NCI-H2107 (cell line): ENCODE results near the gene TLE6.
"Not testable (repeated sequence)": the region's sequence is repeated elsewhere in the genome, so short reads cannot be mapped to it uniquely, and the experiment has no call there.

ENCODE experiments used
- DNase-seq: peaks from one replicate; lab custom pipeline; 2025; lab: John Stamatoyannopoulos, UW

The TLE6 gene

DNA sequence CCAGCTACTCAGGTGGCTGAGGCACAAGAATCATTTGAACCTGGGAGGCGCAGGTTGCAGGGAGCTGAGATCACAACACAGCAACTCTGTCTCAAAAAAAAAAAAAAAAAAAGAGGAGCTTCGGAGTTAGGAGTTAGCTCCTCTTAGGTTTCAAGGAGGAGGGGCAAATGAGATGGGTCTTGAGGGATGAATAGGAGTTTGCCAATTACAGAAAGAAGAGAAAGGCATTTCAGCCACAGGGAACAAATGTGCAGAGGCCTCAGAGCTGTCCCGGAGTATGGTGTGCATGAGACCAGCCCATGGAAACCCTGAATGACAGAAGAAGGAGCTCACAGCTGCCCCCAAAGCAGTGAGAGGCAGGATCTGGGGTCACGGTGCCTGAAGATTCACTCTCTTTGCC, 27.2 kb downstream of the TLE6 start:
- DNase-seq: no peak

DNA sequence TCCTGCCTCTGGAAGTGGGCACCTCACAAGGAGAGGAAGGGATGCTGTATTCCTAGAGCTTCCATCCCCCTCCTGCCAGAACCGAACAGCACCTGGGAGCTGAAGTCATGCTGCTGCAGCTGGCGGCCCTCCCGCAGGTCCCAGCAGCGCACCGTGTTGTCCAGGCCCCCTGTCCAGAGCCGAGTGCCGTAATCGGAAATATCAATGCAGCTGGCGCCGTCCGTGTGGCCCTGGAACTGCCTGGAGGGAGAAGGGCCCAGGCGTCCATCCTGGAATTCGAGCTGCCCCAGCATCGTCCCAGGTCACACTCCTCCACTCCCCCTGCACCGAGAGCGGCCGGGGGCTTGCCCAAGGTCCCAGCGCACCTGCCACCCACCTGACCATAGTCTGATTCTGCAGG, 28.0 kb downstream of the TLE6 start:
- no peak for DNase-seq

DNA sequence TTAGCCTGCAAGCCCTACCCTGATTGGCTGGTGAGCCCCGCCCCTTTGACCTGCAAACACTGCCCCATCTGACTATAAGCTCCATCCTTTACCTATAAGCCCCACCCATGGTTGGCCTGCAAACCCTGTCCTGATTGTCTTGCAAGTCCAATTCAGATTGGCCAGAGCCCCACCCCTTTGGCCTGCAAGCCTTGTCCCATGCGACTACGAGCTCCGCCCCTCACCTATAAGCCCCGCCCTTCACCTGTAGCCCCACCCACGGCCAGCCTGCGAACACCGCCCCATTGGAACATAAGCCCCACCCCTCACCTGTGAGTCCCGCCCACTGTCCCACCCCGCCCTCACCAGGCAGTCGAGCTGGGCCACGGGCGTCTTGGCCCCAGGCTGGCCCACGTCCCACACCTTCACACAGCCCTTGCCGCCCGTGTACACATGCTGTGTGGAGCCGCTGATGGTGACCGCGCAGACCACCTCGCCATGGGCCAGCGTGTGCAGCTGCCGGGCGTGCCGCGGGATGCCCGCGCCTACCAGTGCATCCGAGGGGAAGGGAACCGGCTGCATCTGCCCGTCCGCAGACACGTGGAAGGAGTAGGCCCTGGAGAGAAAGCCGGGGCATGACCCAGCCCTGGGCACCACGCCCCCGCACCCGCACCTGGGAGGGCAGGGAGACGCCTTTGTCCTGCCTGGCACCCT, 28.9 kb downstream of the TLE6 start:
- DNase-seq: no peak

DNA sequence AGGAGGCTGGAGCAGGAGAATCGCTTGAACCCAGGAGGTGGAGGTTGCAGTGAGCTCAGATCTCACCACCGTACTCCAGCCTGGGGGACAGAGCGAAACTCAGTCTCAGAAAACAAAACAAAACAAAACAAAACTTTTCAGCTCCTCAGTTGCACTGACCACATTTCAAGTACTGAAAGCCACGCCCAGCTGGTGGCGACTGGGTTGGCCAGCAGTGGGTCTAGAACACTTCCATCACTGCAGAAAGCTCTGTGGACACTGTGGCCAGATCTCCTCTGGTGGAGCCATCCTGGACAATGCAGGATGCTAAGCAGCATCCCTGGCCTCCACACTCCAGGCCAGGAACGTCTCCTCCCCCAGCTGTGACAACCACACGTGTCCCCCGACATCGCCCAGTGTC, 30.6 kb downstream of the TLE6 start:
- DNase-seq: no peak

DNA sequence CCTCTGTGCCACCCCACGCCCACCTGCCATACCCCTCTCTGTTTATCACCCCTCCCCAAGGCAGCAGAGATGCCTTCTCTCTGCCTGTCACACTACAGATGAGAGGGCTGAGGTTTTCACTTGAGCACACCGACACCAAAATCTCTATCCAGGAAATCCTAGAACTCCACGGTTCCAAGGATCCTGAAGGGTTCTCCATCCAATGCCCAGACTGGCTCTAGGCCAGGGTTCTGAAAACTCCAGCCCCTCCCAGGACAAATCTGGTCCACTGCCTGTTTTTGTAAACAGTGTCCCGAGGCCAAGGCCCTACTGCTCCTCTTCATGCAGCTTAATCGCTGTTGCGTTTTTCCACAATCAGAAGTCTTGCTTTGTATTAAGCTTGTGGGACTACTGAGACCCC, 31.6 kb downstream of the TLE6 start:
- no peak for DNase-seq

DNA sequence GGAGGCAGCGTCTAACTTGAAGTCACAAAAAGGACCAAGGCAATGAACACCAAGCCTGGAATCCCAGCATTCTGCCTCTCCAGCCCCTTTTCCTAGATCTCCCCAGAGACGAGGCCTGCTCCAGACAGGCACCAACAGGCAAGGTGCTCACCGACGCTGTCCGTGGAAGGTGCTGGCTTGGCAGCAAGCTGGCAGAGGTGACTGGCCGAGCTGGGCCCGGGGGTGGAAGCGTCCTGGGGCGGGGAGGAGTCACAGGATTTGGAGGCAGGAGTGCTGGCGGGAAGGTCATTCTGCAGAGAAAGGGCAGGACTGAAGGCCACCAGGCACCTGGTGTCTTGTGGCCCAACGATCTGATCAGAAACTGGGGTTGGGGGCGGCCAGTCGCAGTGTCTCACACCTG, 33.5 kb downstream of the TLE6 start:
- DNase-seq: no peak

DNA sequence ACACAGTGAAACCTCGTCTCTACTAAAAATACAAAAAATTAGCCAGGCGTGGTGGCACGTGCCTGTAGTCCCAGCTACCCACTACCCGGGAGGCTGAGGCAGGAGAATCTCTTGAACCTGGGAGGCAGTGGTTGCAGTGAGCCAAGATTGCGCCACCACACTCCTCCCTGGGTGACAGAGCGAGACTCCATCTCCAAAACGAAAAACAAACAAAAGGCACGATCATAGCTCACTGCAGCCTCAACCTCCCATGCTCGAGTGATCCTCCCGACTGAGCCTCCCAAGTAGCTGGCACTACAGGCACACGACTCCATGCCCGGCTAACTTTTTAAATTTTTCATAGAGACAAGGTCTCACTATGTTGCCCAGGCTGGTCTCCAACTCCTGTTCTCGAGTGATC, 34.7 kb downstream of the TLE6 start:
- DNase-seq: not testable (repeated sequence)

DNA sequence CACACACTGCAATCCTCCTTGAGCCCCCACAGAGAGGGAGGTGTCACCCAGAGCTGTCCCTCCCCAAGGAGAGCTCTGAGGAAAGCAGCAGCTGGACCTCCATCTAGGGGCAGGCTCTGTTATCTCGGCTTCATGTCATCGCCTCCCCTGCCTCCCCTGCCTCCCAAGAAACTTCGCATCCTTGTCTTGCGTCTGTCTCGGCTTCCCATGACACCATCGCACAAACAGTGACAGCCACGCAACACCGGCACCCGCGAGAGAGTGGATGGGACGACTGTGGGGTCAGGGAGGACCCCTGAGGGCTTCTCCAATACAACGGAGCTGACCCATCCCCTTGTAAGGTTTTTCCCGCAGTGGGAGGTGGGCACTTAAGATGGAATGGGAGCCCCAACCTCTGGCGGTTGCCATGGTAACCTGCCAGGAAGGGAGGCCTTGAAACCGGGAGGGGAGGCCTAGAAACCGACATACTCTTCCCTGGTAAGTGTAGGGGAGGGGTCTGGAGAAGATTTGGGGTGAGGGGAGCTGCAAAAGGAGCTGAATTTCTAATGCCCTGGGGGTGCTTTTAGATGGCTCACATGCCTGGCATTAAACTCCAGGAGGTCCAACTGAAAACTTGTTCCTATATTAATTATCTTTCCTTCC, 35.4 kb downstream of the TLE6 start:
- no peak for DNase-seq

DNA sequence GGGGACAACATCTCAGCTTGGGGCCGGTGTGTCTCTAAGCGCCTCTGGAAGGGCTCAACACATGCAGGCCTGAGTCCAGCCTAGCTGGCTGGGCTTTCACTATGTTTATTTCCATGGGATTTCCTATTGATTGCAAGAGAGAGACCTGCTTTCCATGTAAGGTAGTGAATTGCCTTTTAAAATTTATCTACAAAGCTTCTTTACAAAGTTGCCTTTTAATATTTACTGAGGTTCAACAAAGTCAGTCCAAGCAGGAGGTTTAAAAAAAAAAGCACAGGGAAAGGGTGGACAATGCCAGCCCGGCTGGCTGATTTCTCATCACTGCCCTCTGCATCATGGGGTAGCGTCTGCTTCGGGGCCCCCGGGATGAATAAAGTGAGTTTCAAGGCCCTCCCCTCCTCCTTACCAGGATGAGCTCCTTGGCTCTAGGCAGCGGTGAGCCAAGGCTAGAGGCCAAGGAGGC, 35.9 kb downstream of the TLE6 start:
- no peak for DNase-seq

DNA sequence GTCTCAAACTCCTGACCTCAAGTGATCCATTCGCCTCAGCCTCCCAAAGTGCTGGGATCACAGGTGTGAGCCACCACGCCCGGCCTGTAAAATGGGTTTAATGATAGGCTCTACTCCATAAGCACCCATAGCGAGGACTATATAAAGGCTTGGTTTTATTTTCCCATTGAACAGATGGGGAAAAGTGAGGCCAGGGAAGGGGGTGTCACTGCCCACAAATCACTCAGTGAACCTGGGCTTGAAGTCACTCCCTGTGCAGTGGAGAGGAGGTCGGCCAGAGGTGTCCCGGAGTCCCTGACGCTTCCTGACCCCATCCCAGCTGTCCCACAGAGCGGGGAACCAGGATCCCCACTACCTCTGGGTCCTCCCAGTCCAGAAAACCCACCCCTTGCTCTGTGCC, 36.8 kb downstream of the TLE6 start:
- no peak for DNase-seq

DNA sequence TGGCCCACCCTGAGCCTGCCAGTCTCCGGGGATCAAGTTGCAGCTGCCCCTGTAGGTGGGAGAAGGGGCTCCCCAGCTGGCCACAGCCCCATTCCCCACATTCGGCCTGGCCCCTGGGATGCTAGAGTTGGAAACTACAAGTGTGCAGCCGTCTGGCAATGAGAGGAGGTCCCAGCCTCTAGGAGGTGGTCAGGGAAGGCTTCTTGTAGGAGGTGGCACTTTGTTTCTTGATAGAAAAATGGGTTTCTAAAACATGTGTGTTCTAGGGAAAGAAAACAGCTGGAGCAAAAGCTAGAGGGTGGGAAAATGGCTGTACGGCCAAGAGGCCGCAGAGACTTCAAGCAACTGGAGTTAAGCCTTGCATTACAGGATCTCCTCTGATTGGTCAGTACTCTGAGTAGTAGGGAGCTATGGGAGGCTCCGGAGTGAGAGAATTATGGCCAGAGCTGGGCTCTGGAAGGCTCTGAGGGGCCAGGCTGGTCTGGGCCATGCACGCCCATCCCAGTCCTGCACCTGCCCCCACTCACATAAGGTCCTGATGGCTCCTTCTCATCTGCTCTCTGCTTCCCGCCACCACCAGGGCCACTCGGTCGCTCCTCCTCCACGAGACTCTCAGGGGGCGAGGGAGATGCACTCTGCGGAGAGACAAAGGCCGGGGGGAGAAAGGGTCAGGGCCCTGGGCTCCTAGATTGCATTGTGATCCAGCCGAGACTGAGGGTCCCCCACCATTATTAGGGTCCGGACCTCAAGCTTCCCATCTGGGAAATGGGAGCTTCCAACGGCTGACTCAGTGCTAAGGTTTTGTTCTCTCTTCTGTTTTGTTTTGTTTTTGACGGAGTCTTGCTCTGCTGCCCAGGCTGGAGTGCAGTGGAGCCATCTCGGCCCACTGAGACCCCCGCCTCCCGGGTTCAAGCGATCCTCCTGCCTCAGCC, 38.0 kb downstream of the TLE6 start:
- no peak for DNase-seq

DNA sequence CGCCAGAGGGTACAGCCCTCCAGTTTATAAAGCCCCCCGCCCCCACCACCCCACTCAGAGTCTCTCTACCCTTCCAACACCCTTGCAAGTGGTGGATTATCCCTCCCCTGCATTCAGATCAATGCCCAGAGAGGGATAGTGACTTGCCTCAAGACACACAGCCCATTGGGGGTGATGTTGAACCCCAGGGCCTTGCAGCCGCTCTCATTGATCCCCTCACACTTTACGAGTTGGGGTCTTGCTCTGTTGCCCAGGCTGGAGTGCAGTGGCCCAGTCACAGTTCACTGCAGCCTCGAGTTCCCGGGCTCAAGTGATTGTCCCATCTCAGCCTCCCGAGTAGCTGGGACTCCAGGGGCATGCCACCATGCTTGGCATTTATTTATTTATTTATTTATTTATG, 40.6 kb downstream of the TLE6 start:
- DNase-seq: no peak

DNA sequence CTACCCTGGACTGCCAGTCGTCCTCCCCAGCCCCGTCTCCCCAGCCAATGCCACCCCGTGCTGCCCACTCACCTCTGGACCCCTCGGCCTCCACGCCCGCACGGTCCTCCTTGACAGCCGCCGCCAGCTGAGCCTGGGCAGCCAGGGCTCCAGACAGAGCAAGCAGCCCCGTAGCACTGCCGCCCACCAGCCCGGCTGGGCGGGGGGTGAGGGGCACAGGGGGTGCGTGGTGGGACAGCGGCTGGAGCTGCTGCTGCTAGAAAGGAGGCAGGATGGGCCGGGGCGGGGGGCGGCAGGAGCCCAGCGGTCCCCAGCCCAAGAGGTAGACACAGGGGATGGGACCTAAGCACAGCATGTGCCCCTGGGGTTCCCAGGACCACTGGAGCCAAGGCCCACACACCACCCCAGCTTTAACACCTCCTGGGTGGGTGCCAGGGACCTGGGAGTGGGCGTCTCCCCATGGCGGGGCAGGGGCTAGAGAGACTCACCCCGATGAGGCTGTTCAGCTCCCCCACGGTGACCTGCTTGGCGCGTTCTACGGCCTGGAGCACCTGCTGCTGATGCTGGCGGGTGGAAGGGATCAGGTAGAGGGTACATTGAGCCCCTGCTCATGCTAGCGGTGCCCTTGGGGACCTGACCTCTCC, 42.0 kb downstream of the TLE6 start:
- no peak for DNase-seq

DNA sequence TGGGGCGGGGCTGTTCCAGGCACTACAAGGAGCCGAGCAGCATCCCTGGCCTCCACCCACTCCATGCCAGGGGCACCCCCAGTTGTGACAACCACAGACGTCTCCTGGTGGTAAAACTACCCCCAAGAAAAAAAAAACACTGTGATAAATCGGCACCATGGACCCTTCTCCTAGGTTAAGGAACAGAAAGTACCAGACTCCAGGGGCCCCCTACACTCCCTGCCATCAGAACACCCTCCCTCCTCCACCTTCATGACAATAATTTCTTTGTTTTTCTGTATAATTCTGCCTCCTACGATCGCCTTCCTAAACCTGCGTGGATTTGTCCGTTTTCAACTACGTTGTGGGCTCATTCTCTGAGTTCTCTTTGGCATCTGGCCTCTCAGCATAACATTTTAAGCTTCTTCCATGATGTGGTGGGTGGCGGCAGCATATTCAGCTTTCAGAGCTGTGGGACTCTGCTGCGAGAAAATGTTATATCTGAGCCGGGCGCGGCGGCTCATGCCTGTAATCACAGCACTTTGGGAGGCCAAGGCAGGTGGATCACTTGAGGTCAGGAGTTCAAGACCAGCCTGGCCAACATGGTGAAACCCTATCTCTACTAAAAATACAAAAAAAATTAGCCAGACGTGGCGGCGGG, 43.1 kb downstream of the TLE6 start:
- no peak for DNase-seq

DNA sequence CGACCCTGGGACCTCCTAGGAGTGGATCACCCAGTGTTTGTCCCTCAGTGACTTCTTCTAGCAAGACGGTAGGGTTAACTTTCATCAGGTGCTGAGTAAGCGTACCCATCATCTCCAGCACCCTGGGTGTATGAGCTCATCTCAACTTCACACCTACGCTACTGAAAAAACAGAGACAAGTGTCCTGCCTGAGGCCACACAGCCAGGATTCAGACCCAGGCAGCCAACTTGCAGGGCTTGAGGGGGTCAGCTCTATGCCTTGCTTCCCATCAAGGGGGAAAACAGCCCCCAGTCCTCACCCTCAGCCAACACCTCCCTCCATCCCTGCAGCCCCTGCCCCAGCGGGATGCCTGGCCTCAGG, 47.1 kb downstream of the TLE6 start:
- DNase-seq: no peak

DNA sequence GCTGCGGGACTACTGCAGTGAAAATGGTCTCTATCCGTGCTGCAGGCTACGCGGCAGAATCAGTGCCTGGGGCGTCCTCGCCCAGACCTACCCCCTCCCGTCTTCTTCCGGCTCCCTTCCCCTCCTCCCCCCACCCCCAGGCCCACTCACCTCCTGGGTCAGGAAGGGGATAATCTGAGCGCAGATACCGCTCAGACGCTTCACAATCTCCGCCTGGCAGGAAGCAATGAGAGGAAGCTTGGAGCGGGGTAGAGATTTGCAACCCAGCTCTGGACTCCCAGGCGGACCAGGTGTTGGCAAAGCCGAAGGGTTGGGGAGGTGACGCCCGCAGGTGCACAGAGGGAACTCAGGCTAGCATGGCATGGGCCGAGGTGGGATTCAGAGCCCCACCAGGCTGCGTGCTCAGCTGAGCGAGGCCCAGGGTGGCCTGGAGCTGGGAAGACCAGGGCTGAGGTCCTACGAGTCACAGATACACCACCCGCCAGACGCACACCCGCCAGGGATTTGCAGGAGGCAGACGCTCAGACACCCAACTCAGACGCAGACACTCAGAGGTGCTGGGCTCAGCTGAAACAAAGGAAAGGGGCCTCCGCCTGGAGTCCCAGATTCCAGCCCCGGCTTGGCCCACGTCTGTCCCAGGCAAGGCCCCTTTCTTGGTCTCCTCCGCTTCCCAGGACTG, 47.6 kb downstream of the TLE6 start:
- no peak for DNase-seq

DNA sequence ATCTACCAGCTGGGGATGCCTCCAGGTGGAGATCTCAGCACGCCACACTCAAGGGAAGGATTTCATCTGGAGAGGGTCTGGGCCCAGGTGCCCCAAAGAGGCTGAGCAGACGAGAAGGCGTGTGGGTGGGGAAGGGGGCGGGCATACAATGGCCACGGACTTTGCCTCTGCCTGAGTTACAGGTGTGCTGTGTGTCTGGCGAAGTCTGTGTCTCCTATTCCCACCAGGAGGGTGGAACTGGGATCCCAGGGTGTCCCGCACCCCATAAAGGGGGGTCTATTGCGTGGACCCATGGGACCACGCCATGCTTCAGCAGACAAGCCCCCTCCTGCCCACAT, 48.2 kb downstream of the TLE6 start:
- no peak for DNase-seq

DNA sequence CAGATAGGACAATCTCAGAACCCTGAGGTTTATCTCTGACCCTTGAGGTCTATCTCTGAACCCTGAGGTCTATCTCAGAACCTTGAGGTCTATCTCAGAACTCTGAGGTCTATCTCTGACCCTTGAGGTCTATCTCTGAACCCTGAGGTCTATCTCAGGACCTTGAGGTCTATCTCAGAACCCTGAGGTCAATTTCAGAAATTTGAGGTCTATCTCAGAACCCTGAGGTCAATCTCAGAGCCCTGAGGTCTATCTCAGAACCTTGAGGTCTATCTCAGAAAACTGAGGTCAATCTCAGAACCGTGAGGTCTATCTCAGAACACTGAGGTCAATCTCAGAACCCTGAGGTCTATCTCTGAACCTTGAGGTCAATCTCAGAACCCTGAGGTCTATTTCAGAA, 49.4 kb downstream of the TLE6 start:
- no peak for DNase-seq

DNA sequence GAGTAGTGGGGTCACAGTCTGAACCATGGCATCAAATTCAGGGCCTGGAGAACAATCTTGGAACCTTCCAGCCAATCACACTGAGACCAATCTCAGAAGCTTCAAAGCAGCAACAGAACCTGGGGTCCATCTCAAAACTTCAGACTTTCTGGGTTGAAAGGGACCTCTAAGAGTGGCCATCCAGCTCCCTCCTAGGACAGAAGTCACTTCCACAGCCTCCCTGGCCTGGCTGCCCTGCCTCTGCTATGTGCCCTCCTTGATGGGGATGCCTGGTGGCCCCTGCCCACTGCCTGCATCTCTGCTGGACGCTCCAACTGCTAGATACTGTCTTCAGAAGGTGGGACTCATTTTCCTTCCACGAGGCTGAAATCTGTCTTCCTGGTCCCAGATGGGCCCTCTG, 49.9 kb downstream of the TLE6 start:
- DNase-seq: no peak

DNA sequence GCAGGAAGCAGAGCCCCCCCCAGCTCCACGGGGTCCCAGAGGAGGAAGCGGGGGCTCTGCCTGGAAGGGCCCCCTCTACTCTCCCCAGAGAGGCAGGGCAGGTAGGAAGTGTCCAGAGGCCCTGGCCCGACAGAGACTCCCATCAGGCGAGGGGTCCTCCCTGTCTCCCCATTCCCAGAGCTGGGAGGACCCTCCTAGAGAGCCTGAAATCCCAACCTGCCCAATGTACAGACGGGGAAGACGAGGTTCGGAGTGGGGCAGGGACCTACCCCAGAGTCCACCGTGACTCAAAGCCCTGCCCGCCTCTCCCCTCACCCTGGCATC, 50.6 kb downstream of the TLE6 start:
- no peak for DNase-seq

DNA sequence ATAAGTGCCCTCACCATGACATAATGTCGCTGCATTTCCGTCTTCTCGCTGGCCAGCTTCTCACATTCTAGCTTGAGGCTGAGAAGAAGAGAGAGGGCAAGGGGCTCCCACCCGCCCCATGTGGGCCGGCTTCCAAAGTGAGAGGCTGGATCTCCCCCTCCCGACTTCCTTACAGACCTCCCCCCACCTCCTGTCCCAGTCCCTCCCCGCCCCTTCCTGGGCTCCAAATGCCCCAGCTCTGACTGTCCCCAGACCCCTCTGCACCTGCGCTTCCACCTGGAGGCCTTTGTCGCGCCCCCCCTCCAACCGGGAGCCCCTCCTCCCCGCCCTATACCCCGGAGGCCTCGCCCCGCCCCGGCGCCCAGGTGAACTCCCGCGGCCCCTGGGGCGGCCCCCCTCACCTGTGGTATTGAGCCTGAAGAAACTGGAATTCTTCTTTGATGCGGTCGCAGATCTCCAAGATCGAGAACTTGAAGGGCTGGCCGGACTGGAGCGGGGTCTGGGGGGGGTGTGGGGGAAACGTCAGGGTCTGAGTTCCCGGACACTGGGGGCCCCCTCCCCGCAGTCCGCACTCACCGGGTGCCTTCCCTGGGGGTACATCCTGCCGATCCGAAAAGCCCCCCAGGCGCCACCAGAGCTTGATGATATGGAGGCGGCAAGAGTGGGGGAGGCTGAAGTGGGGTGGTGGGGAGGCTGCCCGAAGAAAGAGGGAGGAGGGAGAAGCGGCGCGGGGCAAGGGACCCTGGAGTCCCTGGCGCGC, 51.1 kb downstream of the TLE6 start:
- no peak for DNase-seq
